HG03565 (cell line): ENCODE measurements around the gene NECAB2.

ENCODE experiments used
- ATAC-seq: cut with Tn5 transposase; IDR thresholded peaks from one replicate; pipeline ENCODE4 v1.9.1; 2021; ENCODE audit warnings: mild to moderate bottlenecking, moderate library complexity; ENCODE audit not compliant: unreplicated experiment

NECAB2 gene

DNA sequence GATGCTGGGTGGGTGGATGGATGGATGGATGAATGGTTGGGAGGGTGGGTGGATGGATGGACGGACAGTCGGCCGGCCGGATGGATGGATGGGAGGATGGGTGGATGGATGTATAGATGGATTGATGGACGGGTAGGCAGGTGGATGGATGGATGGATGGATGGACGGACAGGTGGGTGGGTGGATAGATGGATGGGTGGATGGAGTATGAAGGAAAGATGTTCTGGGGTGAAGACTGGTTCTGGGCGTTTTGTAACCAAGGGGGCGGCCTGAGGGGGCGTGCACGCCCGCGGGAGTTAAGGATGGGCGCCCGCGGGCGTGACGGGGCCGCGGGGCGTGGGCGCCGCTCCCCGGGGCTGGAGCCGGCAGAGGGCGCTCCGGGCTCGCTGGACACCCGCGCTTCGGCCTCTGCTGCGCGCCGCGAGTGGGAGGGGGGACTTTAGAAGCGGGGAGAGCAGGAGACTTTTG, at the start of gene NECAB2:
Gene NECAB2 (plus strand): TSS at position 407 of the 468 bp plus-strand sequence. CDS start 405 bp downstream, outside the sequence.
- no peak for ATAC-seq

- ATAC-seq: no peak
Observed at GRCh38 chr16:83920894-83921491, 47.1 kb upstream of the NECAB2 start.

- no peak for ATAC-seq
Observed at GRCh38 chr16:83923581-83924365, 44.3 kb upstream of the NECAB2 start.

- no peak for ATAC-seq
Observed at GRCh38 chr16:83924686-83925085, 43.4 kb upstream of the NECAB2 start.

- no peak for ATAC-seq
Observed at GRCh38 chr16:83925095-83925905, 42.7 kb upstream of the NECAB2 start.

DNA sequence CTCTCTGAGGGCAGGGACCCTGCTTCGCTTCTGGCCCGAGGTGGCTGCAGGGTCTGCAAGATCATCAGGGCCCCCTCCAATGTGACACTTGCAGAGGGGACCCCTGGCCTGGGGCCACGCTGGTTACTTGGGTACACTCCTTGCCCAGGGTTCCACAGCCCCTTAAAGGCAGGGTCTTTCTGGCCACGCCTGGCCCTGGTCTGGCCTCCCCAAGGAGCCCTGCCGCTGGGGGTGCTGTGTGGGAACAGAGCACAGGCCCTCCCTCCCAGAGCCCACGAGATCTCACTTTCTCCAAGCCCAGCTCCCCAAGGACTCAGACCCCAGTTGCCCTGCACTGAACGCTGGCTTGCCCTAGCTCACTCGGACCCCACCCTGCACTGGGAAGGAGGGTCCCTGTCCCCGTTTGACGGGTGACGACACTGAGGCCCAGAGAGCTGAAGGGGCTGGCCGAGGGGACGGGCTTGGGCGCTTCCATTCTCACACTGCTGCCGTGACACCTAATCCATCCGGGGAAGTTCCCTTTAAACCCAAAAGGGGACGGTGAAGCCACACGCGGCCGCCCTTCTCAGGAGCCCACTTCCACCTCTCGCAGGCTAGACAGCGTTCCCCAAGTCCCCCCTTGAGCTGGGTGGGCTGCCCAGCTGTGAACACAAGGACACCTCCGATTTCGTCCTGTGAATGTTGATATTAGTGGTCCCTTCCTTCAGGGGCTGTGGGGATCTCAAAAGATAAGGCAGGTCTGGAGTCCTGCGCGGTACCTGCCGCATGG, 41.9 kb upstream of the NECAB2 start:
- no peak for ATAC-seq

- no peak for ATAC-seq
Observed at GRCh38 chr16:83926726-83927397, 41.2 kb upstream of the NECAB2 start.

DNA sequence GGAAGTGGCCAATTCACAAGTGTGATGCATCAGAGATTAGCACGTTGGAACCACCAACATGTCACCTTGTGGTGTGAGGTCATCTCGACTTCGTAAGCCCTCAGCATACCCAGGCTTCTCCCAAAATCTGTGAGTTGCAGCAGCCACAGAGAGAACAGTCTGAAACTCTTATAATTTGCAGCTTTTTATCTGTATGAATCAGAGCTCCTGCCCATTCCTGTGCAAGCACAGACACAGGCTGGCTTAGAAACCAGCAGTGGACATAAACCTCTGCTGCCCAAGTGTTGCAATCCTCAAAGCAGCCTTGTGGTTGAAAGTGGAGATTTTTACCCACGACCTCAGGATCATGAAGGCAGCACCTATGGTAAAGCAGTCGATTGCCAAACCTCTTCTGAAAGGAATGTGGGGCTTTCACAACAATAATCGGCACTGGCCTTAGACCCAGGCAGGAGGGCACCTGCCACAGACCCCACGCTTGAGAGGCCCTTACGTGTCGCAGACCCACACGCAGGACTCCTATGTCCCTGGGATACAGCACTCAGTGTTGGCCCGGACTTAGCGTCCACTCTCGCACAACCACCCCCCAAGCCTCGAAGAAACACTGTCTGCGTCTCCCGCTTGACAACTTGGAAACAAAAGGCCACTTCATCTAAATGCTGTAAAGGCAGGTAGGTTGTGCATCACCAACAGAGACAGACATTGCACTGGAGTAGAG, 39.5 kb upstream of the NECAB2 start:
- no peak for ATAC-seq

DNA sequence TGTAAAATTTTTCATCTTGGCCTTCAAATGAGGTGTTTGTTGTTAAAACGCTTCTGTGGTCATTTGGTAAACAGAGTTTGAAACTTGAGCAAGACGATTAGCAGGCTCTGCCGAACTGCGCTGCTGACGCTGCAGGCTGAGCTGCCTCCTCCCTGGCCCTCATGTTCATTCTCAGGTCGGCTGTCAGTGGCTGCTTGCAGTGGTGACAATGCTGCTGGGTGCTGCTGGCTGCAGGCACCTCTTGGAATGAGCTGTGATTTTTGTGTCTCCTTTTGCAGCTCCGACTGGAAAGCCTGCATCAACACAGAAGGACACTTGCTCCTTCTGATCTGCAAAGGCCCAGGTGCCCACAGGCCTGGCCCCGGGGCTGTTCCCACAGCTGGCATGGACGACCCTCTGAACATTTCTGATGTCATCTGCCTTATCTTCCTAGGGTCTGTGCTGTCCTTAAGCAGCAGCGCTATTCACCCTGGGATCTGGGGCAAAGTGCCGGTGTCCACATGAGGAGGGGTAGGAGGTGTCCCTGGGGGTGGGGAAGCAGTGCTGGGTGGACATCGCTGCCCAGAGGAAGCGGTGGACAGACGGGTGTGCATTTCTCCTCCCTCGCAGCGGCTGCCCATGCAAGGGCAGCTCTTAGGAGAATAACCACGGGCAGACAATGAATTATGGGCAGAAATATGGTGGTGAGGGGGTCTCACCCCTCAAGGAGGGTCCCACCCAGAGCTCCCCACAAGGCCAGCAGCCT, 38.1 kb upstream of the NECAB2 start:
- ATAC-seq: no peak

DNA sequence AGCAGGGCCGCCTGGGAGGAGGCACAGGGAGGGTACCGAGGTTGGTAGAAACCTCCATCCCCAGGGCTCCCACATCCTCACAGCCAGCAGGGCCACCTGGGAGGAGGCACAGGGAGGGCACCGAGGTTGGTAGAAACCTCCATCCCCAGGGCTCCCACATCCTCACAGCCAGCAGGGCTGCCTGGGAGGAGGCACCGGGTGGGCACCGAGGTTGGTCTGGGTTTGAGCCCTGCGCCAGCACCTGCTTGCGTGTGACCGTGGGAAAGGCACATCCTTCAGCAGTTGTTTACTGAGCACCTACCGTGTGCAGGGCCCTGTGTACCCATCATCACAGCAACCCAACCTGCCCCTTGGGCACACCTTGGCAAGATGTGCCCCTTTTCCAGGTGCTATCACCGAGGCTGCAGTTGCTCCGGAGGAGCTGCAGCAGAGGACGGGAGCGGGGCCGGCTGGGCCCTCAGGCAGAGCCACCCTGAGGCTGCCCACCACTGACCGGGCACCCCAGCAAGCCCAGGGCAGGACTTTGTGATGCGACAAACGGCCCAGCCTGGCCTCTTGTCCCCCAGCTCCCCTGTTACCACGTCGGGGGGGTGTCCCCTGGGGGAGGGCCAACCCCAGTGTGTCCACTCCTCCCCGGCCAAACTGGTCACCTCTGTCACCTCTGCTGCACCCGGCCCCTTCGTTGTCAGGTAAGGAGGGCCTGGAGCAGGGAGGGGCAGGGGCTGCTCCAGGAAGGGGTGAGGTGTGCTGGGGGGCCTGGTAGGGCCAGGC, 37.1 kb upstream of the NECAB2 start:
- ATAC-seq: no peak

DNA sequence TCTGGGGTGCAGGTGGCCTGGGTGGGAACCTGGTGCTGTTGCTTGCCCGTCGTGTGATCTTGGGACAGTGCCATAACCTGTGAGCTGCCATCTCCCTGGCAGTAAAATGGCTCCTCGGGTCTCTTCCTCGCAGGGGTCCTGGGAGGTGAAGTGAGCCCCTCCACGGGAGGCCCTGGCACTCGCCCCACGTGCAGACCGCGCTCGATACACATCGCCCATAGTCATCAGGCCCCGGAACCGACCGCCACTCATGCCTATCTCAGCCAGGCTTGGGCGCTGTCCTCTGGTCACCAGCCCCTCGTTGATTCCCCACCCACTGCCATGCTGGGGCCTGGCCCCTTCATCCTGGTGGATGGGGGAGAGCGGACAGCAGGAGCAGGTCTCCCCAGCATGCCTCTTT, 36.5 kb upstream of the NECAB2 start:
- no peak for ATAC-seq

GRCh38 chr16:83932304-83932703, 35.7 kb upstream of the NECAB2 start:
- ATAC-seq: no peak

DNA sequence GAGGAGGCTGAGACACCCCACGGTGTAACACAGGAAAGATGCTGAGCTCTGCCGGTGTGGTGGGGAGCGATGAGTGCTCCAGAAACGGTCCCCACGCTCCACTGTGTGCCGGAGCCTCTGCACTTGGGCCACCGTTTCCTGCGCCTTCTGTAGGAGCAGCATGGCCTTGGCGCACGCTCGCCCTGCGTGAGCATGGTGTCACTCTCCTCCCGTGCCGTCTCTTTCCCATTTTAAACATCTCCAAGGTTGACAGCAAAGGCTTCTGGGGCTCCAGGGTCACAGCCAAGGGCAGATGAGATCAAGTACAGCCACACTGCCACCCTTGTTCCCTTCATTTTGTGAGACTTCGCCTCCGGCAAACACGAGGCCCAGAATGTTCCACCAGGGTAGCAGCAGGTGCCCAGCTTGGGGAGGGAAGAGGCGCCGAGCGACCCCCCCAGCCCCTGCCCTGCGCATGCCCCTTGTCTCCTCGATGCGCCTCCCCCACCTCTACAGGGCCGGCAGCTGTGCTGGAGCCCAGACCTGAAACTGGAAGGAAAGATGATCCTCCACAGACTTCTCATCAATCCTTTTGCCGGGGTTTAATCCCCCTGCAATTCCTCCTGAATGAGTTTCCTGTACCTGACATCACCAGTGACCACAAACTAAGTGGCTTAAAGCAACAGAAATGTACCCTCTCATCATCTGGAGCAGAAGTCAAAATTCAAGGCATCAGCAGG, 34.9 kb upstream of the NECAB2 start:
- ATAC-seq: no peak

DNA sequence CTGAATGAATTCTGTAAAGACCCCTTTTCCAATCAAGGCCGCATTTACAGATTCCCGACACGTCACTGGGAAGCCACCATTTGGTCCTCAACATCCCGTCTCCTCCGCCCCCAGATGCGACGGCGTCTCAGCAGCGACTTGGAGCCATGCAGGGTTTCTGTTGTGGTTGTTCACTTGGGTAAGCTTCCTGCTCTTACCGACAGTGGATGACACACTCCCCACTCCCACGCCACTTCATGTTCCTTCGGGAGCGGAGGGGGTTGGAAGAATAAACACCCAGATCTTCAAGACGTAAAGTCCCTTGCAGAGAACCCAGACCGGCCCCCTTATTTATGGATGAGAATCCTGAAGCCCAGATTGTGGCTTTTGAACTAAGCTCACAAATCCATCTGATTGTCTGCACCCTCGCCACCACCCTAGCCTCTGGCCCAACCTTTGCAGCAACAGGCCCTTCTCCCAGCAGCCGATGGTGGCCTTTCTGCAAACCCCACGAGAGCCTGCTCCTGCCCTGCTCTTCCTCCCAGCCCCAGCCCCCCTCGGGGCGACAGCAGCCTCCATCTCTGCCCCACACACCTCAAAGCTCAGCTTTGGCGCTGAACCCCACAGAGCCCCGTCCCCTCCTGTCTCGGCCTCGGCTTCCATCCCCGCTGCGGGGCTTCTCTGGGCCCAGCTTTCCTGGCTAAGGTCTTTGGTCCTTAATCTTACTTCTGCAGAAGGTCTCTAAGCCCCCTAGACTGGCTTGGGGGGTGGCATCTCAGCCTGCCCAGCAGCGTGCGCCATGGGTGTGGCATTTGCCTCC, 34.0 kb upstream of the NECAB2 start:
- no peak for ATAC-seq

DNA sequence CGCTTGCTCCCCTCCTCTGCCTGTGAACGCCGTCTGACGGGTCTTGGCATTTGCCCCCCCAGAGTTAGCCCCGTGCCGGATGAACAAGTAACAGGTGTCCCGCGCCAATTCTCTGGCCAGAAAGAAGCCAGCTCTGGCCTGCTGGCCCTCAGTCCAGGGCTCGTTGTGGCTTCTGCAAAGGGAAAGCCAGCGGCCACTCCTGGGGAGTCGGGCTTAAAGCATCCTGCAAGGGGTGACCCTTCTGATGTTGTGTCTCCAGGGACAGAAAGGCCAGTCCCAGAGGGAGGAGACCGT, 33.4 kb upstream of the NECAB2 start:
- ATAC-seq: no peak

- no peak for ATAC-seq
Observed at GRCh38 chr16:83935005-83935857, 32.8 kb upstream of the NECAB2 start.
